ENCODE measurements around the gene STXBP6.

The STXBP6 gene

GRCh38 chr14:25037032-25037431 is 12.9 kb downstream of the STXBP6 start:
- DNase-seq (ENCODE audit: insufficient read length) (no peak), FAIRE-seq (no peak)
- no peak for TF ChIP-seq POLR2AphosphoS5 (IDR thresholded peaks at IDR 0.05; ENCODE audit: low read depth, low read length)
- TF ChIP-seq TAF1 (IDR thresholded peaks at IDR 0.05; ENCODE audit: borderline replicate concordance, low read depth, low read length) = no peak
- TF ChIP-seq POLR2A (IDR thresholded peaks at IDR 0.05; ENCODE audit: low read depth, low read length) = no peak

GRCh38 chr14:25034803-25035681 is 14.9 kb downstream of the STXBP6 start:
- DNase-seq (ENCODE audit: insufficient read length) (no peak), FAIRE-seq (no peak)

GRCh38 chr14:25033358-25033757 is 16.6 kb downstream of the STXBP6 start:
- FAIRE-seq (no peak), DNase-seq (ENCODE audit: insufficient read length) (no peak)
- TF ChIP-seq TAF1 (IDR thresholded peaks at IDR 0.05; ENCODE audit: borderline replicate concordance, low read depth, low read length) = no peak
- no peak for TF ChIP-seq POLR2AphosphoS5 (IDR thresholded peaks at IDR 0.05; ENCODE audit: low read depth, low read length)
- no peak for TF ChIP-seq POLR2A (IDR thresholded peaks at IDR 0.05; ENCODE audit: low read depth, low read length)

More at GRCh38 chr14:25034803-25035681, 14.9 kb downstream of the STXBP6 start:
- TF ChIP-seq TAF1 (IDR thresholded peaks at IDR 0.05; ENCODE audit: borderline replicate concordance, low read depth, low read length) = no peak
- TF ChIP-seq POLR2A (IDR thresholded peaks at IDR 0.05; ENCODE audit: low read depth, low read length) = no peak
- TF ChIP-seq POLR2AphosphoS5 (IDR thresholded peaks at IDR 0.05; ENCODE audit: low read depth, low read length) = no peak

- FAIRE-seq (no peak), DNase-seq (ENCODE audit: insufficient read length) (no peak)
- TF ChIP-seq TAF1 (IDR thresholded peaks at IDR 0.05; ENCODE audit: borderline replicate concordance, low read depth, low read length) (no peak), POLR2A (IDR thresholded peaks at IDR 0.05; ENCODE audit: low read depth, low read length) (no peak), POLR2AphosphoS5 (IDR thresholded peaks at IDR 0.05; ENCODE audit: low read depth, low read length) (no peak)
Measured at GRCh38 chr14:25032092-25032784, 17.7 kb downstream of the STXBP6 start.

GRCh38 chr14:25026476-25027137 is 23.3 kb downstream of the STXBP6 start:
- DNase-seq (ENCODE audit: insufficient read length) = no peak
- no peak for FAIRE-seq
- TF ChIP-seq POLR2A (IDR thresholded peaks at IDR 0.05; ENCODE audit: low read depth, low read length) = no peak
- no peak for TF ChIP-seq TAF1 (IDR thresholded peaks at IDR 0.05; ENCODE audit: borderline replicate concordance, low read depth, low read length)
- TF ChIP-seq POLR2AphosphoS5 (IDR thresholded peaks at IDR 0.05; ENCODE audit: low read depth, low read length) = no peak

- FAIRE-seq (no peak), DNase-seq (ENCODE audit: insufficient read length) (no peak)
- TF ChIP-seq POLR2AphosphoS5 (IDR thresholded peaks at IDR 0.05; ENCODE audit: low read depth, low read length) (no peak), POLR2A (IDR thresholded peaks at IDR 0.05; ENCODE audit: low read depth, low read length) (no peak), TAF1 (IDR thresholded peaks at IDR 0.05; ENCODE audit: borderline replicate concordance, low read depth, low read length) (no peak)
Measured at GRCh38 chr14:25019892-25020291, 30.1 kb downstream of the STXBP6 start.

GRCh38 chr14:25017562-25017961 is 32.4 kb downstream of the STXBP6 start:
- DNase-seq (ENCODE audit: insufficient read length) = no peak
- no peak for FAIRE-seq
- TF ChIP-seq POLR2AphosphoS5 (IDR thresholded peaks at IDR 0.05; ENCODE audit: low read depth, low read length) (no peak), TAF1 (IDR thresholded peaks at IDR 0.05; ENCODE audit: borderline replicate concordance, low read depth, low read length) (no peak), POLR2A (IDR thresholded peaks at IDR 0.05; ENCODE audit: low read depth, low read length) (no peak)

- FAIRE-seq = no peak
- DNase-seq (ENCODE audit: insufficient read length) = no peak
- TF ChIP-seq TAF1 (IDR thresholded peaks at IDR 0.05; ENCODE audit: borderline replicate concordance, low read depth, low read length) (no peak), POLR2AphosphoS5 (IDR thresholded peaks at IDR 0.05; ENCODE audit: low read depth, low read length) (no peak), POLR2A (IDR thresholded peaks at IDR 0.05; ENCODE audit: low read depth, low read length) (no peak)
Measured at GRCh38 chr14:25015761-25016160, 34.2 kb downstream of the STXBP6 start.

GRCh38 chr14:25014440-25014839 is 35.5 kb downstream of the STXBP6 start:
- TF ChIP-seq POLR2AphosphoS5 (IDR thresholded peaks at IDR 0.05; ENCODE audit: low read depth, low read length) (no peak), TAF1 (IDR thresholded peaks at IDR 0.05; ENCODE audit: borderline replicate concordance, low read depth, low read length) (no peak), POLR2A (IDR thresholded peaks at IDR 0.05; ENCODE audit: low read depth, low read length) (no peak)
- no peak for DNase-seq (ENCODE audit: insufficient read length)
- FAIRE-seq = no peak

GRCh38 chr14:25011095-25011494 is 38.9 kb downstream of the STXBP6 start:
- FAIRE-seq = no peak
- no peak for DNase-seq (ENCODE audit: insufficient read length)
- TF ChIP-seq TAF1 (IDR thresholded peaks at IDR 0.05; ENCODE audit: borderline replicate concordance, low read depth, low read length) (no peak), POLR2AphosphoS5 (IDR thresholded peaks at IDR 0.05; ENCODE audit: low read depth, low read length) (no peak), POLR2A (IDR thresholded peaks at IDR 0.05; ENCODE audit: low read depth, low read length) (no peak)

GRCh38 chr14:25010471-25010870 is 39.5 kb downstream of the STXBP6 start:
- no peak for TF ChIP-seq POLR2AphosphoS5 (IDR thresholded peaks at IDR 0.05; ENCODE audit: low read depth, low read length)
- TF ChIP-seq POLR2A (IDR thresholded peaks at IDR 0.05; ENCODE audit: low read depth, low read length) = no peak
- TF ChIP-seq TAF1 (IDR thresholded peaks at IDR 0.05; ENCODE audit: borderline replicate concordance, low read depth, low read length) = no peak
- FAIRE-seq = no peak

More at GRCh38 chr14:25010471-25010870, 39.5 kb downstream of the STXBP6 start:
- no peak for DNase-seq (ENCODE audit: insufficient read length)

All from GM12892 (cell line).